Prostate gland (tissue), 2 donors: ENCODE data around the gene ZBTB26. TPM values are rescaled to one million over a fixed set of nuclear protein-coding genes. Genes with fewer than 3 reads are reported as not detected.
"Not testable (repeated sequence)": the region's sequence is repeated elsewhere in the genome, so short reads cannot be mapped to it uniquely, and the experiment has no call there.

Source experiments
- DNase-seq: peaks from one replicate; pipeline ENCODE4 v3.0.0-alpha.2; 2019; ENCODE audit warnings: low spot score
- H3K27ac ChIP-seq, 2 donors: fragments of 200-600 bp; sonication (generic); 2 replicates each; pipeline ENCODE4 v1.5.1; 2017 to 2019
- H3K27me3 ChIP-seq: fragments of 200-600 bp; sonication (generic); replicated peaks from 2 replicates; pipeline ENCODE4 v1.5.1; 2019; ENCODE audit not compliant: insufficient read depth
- H3K36me3 ChIP-seq, 2 donors: fragments of 200-600 bp; sonication (generic); 1 replicate in 1 of 2; 2 replicates in 1 of 2; pipeline versions ENCODE4 v1.5.1 to v1.8.1; 2017 to 2019
- H3K4me1 ChIP-seq: fragments of 200-600 bp; sonication (generic); replicated peaks from 2 replicates; pipeline ENCODE4 v1.5.1; 2019
- H3K4me3 ChIP-seq, 2 donors: fragments of 200-600 bp; sonication (generic); 2 replicates each; pipeline ENCODE4 v1.5.1; 2017 to 2019
- H3K9me3 ChIP-seq: fragments of 200-600 bp; sonication (generic); 2 replicates; pipeline ENCODE4 v1.5.1; 2017
- CTCF ChIP-seq, 4 experiments: fragments of 200-600 bp in 2 of 4; fragments of 450-650 bp in 2 of 4; sonication (generic) in 2 of 4; IDR thresholded peaks; 1 replicate in 3 of 4; 2 replicates in 1 of 4; pipeline ENCODE4 v1.5.1; 2016 to 2019; ENCODE audit warnings: antibody characterized with exemption in 4 of 4, mild to moderate bottlenecking in 2 of 4, moderate library complexity in 2 of 4
- POLR2A ChIP-seq: fragments of 450-650 bp; IDR thresholded peaks from one replicate; pipeline ENCODE4 v1.6.1; 2016; ENCODE audit warnings: antibody characterized with exemption, mild to moderate bottlenecking
- POLR2AphosphoS5 ChIP-seq: sonication (generic); formaldehyde crosslinking; IDR thresholded peaks from one replicate; pipeline ENCODE4 v1.6.1; 2017; ENCODE audit warnings: antibody characterized with exemption
- WGBS: methylation state at CpG from one replicate; pipeline ENCODE4 v1.1.5; 2018; 5-methylcytosine and 5-hydroxymethylcytosine counted together
- intact Hi-C: fragments of 100-400 bp; cut with DNase I; formaldehyde crosslinking; loops from one replicate; pipeline ENCODE4 v1.14.2; 2022
- total RNA-seq, 2 donors: library from RNA; depleted of rRNA; stranded (reverse); fragments of >200 nt; gene quantifications; one replicate each; pipeline ENCODE4 v1.1.0, GENCODE V29; 2016

The ZBTB26 gene
- total RNA-seq, 2 donors from 2014 or later = 5.6 to 10.5 TPM

GRCh38 chr9:122912964-122913673 is 18.2 kb downstream of the ZBTB26 start, which contains the start of gene ZBTB6:
Gene ZBTB6 (minus strand): TSS chr9:122913323. CDS start chr9:122912072, 1,251 bp downstream.
- TF ChIP-seq POLR2AphosphoS5 = peak; percentile 84
- TF ChIP-seq CTCF (IDR thresholded peaks at IDR 0.05) = no peak
- Histone ChIP-seq H3K36me3 (no peaks in the 10 kb centered on the region), H3K4me1 (no peaks in the 10 kb centered on the region), H3K4me3 (peak within 1 kb of the TSS; percentile 48 to 62), H3K9me3 (no peaks in the 10 kb centered on the region), H3K27ac (peak within 1 kb of the TSS; percentile 68 to 69), H3K27me3 (no peaks in the 10 kb centered on the region)
- peak; percentile 70 for DNase-seq
- intact Hi-C loops = no loop called here
- under 1% methylated on average over 35 of the region's 35 CpGs for WGBS

- H3K36me3 ChIP-seq = no peaks in the 10 kb centered on the region
- H3K9me3 ChIP-seq = no peaks in the 10 kb centered on the region
- no peaks in the 10 kb centered on the region for H3K4me1 ChIP-seq
- peak overlapping the region; percentile 68 to 69 for H3K27ac ChIP-seq
- H3K27me3 ChIP-seq = no peaks in the 10 kb centered on the region
- intact Hi-C loops = no loop called here
- peak overlapping the region; percentile 48 to 62 for H3K4me3 ChIP-seq
- no peak for TF ChIP-seq CTCF (IDR thresholded peaks at IDR 0.05)
- no peak for TF ChIP-seq POLR2AphosphoS5
- no peak for TF ChIP-seq POLR2A
- DNase-seq = no peak
- WGBS = 4% methylated on average over 9 of the region's 9 CpGs
Measured at GRCh38 chr9:122912671-122912963, 18.7 kb downstream of the ZBTB26 start.

- not testable (repeated sequence) for H3K36me3 ChIP-seq
Measured at GRCh38 chr9:122906122-122906521, 25.2 kb downstream of the ZBTB26 start.

GRCh38 chr9:122904823-122905710 is 26.2 kb downstream of the ZBTB26 start, which contains the start of gene RC3H2:
Gene RC3H2 (minus strand): TSS chr9:122905359. CDS start chr9:122897509, 7,850 bp downstream.
- Histone ChIP-seq H3K36me3 (no peaks in the 10 kb centered on the region), H3K27ac (peak within 1 kb of the TSS; percentile 93 to 96), H3K9me3 (no peaks in the 10 kb centered on the region), H3K4me3 (peak within 1 kb of the TSS; percentile 85 to 98), H3K27me3 (no peaks in the 10 kb centered on the region), H3K4me1 (no peaks in the 10 kb centered on the region)
- under 1% methylated on average over 77 of the region's 77 CpGs for WGBS
- peak; percentile 97 for DNase-seq
- intact Hi-C loops = loop anchor here (5.0 to 10.0 kb wide), 2 partner anchors 37 to 90 kb away; partner anchors contain the start of gene RABGAP1
- TF ChIP-seq POLR2A (peak; percentile 98), CTCF (IDR thresholded peaks at IDR 0.05) (peak in 2 of 4 experiments; percentile 3 to 18), POLR2AphosphoS5 (peak; percentile 98)

More at GRCh38 chr9:122906122-122906521, 25.2 kb downstream of the ZBTB26 start:
- not testable (repeated sequence) for H3K4me1 ChIP-seq, H3K9me3 ChIP-seq, DNase-seq, H3K27me3 ChIP-seq, H3K4me3 ChIP-seq, H3K27ac ChIP-seq
- 95% methylated on average over 16 of the region's 16 CpGs for WGBS
- intact Hi-C loops = loop anchor here (5.0 to 10.0 kb wide), 2 partner anchors 36 to 89 kb away; partner anchors contain the start of gene RABGAP1

- Histone ChIP-seq H3K36me3 (no peaks in the 10 kb centered on the region), H3K4me3 (peak overlapping the region; percentile 85 to 98), H3K27me3 (no peaks in the 10 kb centered on the region), H3K4me1 (no peaks in the 10 kb centered on the region), H3K9me3 (no peaks in the 10 kb centered on the region), H3K27ac (peak overlapping the region; percentile 93 to 96)
- DNase-seq = no peak
- intact Hi-C loops = loop anchor here (10.0 kb wide), 1 partner anchor 90 kb away; no protein-coding TSS in a partner anchor
- under 1% methylated on average over 8 of the region's 8 CpGs for WGBS
- TF ChIP-seq POLR2AphosphoS5 = no peak
- TF ChIP-seq CTCF (IDR thresholded peaks at IDR 0.05) = no peak
- TF ChIP-seq POLR2A = no peak
Measured at GRCh38 chr9:122904466-122904822, 26.9 kb downstream of the ZBTB26 start.
